HUES64 (cell line): Measurements from ENCODE around the gene FGF22.
"Not testable (repeated sequence)": the region's sequence is repeated elsewhere in the genome, so short reads cannot be mapped to it uniquely, and the experiment has no call there.

Source experiments
- H3K27ac ChIP-seq: 2 replicates; pipeline ENCODE4 v1.7.0; 2013; ENCODE audit warnings: low read depth, low read length, inconsistent platforms
- H3K27me3 ChIP-seq: 2 replicates; pipeline ENCODE4 v1.6.1; 2013; ENCODE audit warnings: mild to moderate bottlenecking, low read length; ENCODE audit not compliant: insufficient read depth
- H3K36me3 ChIP-seq: 2 replicates; pipeline ENCODE4 v1.6.1; 2013; ENCODE audit warnings: mild to moderate bottlenecking, low read length; ENCODE audit not compliant: insufficient read depth
- H3K4me1 ChIP-seq: 2 replicates; pipeline ENCODE4 v1.6.1; 2013; ENCODE audit warnings: mild to moderate bottlenecking, low read length, moderate library complexity; ENCODE audit not compliant: insufficient read depth
- H3K4me3 ChIP-seq: 2 replicates; pipeline ENCODE4 v1.5.1; 2013; ENCODE audit warnings: mild to moderate bottlenecking, low read length, moderate library complexity
- H3K9ac ChIP-seq: 2 replicates; pipeline ENCODE4 v1.6.1; 2013; ENCODE audit warnings: mild to moderate bottlenecking, low read depth, low read length
- H3K9me3 ChIP-seq: 2 replicates; pipeline ENCODE4 v1.6.1; 2013; ENCODE audit warnings: low read depth, low read length; ENCODE audit not compliant: insufficient read depth
- WGBS: fragments of 150-250, 120-280 bp; methylation state at CpG from one replicate; pipeline ENCODE4 v1.1.7; 2013; ENCODE audit warnings: missing lambda C conversion rate; 5-methylcytosine and 5-hydroxymethylcytosine counted together

Gene FGF22

DNA sequence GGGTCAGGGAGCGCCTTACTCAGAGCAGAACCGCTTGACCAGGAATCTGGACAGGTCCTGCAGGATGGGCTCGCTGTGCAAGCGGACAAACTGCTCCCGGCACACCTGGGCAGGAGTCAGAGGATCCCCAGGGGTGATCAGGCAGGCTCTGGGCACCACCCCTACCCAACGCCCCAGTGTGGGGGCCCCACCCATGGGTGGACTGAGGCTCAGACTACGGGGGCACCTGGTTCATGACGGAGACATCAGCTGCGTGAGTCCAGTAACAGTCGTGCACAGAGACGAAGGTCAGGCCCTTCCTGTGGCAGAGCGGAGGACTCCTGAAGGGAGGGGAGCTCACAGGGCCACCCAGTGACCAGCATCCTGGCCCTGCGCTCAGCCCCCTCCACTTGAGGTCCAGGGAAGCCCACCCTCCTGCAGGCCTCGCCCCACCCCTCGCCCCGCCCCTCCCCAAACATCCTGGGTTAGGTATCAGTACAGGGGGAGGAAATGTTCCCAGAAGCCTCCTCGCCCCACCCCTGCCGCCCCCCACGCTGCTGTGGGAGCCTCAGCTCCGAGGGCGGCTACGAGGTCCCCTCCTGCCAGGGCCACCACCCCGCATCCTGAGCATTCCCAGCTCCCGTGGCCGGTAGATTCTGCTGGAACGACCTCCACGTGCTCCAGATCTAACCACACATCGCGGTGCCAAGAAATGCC, 22.0 kb upstream of the FGF22 start:
- Histone ChIP-seq H3K4me1 (no peaks in the 10 kb centered on the region), H3K9ac (no peak overlapping the region), H3K27me3 (no peaks in the 10 kb centered on the region), H3K4me3 (no peak overlapping the region), H3K36me3 (peaks cover 45% of the 10 kb centered on the region), H3K27ac (no peak overlapping the region), H3K9me3 (no peaks in the 10 kb centered on the region)
- 93% methylated on average over 29 of the region's 29 CpGs for WGBS

DNA sequence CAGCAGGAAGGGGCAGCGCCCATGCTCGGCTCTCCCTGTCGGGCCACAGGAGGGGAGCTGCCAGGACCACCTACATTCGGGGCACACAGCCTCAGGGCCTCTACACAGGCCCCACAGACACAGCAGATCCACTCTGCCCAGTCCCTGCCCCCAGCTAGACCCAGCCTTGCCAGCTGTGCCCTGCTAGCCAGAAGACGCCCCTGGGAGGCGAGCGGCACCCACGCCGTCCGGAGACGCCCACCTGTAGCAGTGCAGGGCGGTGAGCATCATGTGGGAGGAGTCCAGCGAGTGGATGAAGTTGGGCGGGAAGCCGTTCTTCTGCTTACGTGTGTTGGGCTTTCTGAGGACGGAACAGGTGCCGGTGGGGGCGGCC, 21.4 kb upstream of the FGF22 start:
- WGBS: 97% methylated on average over 19 of the region's 19 CpGs
- Histone ChIP-seq H3K36me3 (peaks cover 48% of the 10 kb centered on the region), H3K4me3 (no peak overlapping the region)

DNA sequence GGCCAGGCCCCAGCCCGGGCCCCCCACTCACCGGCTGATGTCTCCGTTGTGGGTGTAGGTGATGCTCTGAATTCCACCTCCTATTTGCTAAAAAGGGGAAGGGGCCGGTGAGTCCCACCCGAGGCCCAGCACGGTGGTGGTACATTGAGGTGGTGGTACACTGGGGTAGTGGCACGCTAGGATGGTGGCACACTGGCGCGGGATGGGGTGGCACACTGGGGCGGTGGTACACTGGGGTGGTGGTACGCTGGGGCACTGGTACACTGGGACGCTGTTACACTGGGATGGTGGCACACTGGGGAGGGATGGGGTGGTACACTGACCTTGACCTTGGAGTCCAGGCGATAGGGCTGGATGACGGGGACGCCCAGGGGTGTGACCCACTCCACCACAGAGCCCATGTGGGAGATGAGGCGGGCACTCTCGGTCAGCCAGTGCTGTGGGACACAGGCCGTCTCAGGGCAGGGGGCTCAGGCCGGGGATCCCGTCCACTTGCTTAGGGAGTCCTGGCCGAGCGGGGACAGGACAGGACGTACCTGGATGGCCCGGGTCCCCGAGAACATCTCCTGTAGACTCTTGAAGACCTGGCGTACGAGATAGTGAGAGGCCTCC, 20.9 kb upstream of the FGF22 start:
- no peaks in the 10 kb centered on the region for H3K4me1 ChIP-seq
- no peaks in the 10 kb centered on the region for H3K27me3 ChIP-seq
- peaks cover 53% of the 10 kb centered on the region for H3K36me3 ChIP-seq
- H3K9me3 ChIP-seq: no peaks in the 10 kb centered on the region
- H3K27ac ChIP-seq: no peak overlapping the region
- H3K4me3 ChIP-seq: no peak overlapping the region
- no peak overlapping the region for H3K9ac ChIP-seq
- 96% methylated on average over 27 of the region's 27 CpGs for WGBS

More for the DNA sequence above, 21.4 kb upstream of the FGF22 start:
- H3K4me1 ChIP-seq: no peaks in the 10 kb centered on the region
- H3K9ac ChIP-seq: no peak overlapping the region
- H3K27ac ChIP-seq: no peak overlapping the region
- no peaks in the 10 kb centered on the region for H3K9me3 ChIP-seq
- no peaks in the 10 kb centered on the region for H3K27me3 ChIP-seq

DNA sequence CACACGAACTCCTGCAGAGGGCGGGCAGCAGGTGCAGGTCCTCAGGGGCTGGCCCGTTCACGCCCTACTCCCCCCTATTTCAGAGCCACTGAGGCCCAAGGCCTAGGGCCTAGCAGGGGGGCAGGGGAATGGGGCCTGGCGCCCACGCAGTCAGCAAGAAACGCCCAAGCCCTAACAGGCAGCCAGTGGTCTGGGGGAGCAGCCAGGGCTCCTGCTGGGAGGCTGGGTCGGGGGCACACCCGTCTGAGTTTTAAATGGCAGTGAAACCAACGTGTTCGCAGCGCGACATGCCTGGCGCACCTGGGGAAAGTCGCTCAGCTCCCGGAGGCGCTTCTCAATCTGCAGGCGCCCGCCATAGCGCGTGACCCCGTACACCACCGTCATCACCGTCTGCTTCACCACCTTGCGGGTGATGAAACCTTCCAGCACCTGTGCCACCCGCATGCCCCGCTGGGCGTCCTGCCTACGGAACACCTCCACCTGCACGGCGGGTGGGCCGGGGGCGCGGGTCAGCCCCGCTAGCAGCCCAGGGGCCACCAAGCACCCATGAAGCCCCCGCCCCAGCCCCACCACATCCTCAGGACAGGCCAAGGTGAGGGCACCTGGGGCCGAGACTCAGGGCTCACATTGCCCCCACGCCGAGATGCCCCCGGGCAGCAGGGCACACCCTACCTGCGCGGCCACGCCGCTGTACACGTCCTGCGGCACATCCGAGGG, 20.2 kb upstream of the FGF22 start:
- Histone ChIP-seq H3K9me3 (no peaks in the 10 kb centered on the region), H3K4me3 (no peak overlapping the region), H3K27ac (no peak overlapping the region), H3K27me3 (no peaks in the 10 kb centered on the region), H3K36me3 (peaks cover 56% of the 10 kb centered on the region), H3K9ac (no peak overlapping the region), H3K4me1 (no peaks in the 10 kb centered on the region)
- 96% methylated on average over 47 of the region's 47 CpGs for WGBS

DNA sequence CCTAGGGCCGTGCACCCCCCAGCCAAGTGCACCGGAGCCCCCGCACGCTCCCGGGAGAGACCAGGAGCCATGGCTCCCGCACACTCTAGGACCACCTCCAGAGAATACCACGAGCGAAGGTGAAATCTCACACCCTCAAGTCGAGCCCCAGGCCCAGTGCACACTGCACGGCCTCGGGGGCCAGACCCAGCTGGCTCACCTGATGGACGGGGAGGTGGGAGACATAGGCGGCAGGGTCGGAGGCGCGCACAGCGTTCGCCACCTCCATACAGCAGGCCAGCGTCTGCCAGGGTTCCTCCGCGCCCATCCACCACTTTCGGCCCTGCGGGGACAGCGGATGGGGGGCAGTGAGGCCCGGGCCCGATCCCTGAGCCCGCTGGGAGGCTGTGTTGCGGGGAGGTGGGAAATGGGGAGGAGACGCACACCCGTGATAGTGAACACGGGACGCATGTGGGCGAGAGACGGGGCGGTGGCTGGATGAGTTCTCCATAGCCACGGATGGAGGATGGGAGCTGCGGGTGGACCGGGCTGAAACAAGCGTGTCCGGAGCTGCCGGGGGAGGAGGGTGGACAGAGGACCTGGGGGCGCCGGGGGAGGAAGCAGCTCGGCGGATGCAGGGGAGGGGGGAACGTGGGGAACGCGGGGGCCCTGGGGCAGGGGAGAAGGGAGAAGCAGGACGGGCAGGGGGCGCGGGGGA, 19.4 kb upstream of the FGF22 start:
- Histone ChIP-seq H3K4me3 (no peak overlapping the region), H3K4me1 (no peaks in the 10 kb centered on the region), H3K27me3 (no peaks in the 10 kb centered on the region), H3K9ac (no peak overlapping the region), H3K36me3 (peaks cover 58% of the 10 kb centered on the region), H3K9me3 (no peaks in the 10 kb centered on the region), H3K27ac (no peak overlapping the region)
- 96% methylated on average over 45 of the region's 51 CpGs for whole genome bisulfite sequencing

DNA sequence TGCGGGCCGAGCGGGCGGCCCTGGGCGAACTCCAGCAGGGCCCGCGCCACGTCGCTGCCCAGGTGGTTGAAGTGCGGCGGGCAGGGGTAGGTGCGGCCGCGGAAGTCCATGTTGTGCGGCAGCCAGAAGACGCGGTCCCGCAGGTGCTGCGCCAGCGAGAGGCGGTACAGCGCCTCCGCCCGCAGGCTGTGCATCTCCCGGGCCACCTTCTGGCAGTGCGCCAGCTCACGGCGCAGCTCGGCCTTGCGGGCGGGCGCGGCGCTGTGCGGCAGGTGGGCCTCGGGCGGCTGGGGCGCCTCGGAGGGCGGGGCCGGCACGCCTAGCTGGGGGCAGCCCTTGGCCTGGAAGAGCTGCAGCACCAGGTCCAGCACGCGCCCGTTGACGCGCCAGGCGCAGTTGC, 18.5 kb upstream of the FGF22 start:
- 97% methylated on average over 48 of the region's 48 CpGs for WGBS
- not testable (repeated sequence) for H3K4me3 ChIP-seq, H3K4me1 ChIP-seq, H3K27me3 ChIP-seq, H3K9me3 ChIP-seq, H3K27ac ChIP-seq, H3K9ac ChIP-seq
- peaks cover 65% of the 10 kb centered on the region for H3K36me3 ChIP-seq

DNA sequence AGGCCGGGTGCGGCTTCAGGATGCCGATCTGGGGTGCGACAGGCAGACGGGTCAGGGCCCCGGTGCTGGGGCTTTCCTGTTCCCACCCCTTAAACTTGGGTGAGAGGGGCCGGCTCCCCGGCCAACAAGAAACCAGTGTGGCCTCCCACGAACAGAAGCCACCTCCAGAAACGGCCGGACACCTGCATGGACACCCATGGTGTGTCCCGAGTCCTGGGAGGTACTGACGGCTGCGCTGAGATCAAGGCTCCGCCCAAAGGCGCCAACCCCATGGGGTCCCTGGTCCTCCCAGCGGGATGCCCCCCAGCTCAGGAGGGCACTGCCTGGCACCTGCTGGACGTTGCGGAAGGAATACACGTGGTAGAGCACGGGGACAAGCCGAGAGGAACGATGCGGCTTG, 17.9 kb upstream of the FGF22 start:
- no peaks in the 10 kb centered on the region for H3K4me1 ChIP-seq
- H3K36me3 ChIP-seq: peaks cover 65% of the 10 kb centered on the region
- H3K4me3 ChIP-seq: no peak overlapping the region
- no peaks in the 10 kb centered on the region for H3K9me3 ChIP-seq
- 97% methylated on average over 24 of the region's 24 CpGs for WGBS
- no peak overlapping the region for H3K27ac ChIP-seq
- H3K27me3 ChIP-seq: no peaks in the 10 kb centered on the region
- H3K9ac ChIP-seq: no peak overlapping the region

DNA sequence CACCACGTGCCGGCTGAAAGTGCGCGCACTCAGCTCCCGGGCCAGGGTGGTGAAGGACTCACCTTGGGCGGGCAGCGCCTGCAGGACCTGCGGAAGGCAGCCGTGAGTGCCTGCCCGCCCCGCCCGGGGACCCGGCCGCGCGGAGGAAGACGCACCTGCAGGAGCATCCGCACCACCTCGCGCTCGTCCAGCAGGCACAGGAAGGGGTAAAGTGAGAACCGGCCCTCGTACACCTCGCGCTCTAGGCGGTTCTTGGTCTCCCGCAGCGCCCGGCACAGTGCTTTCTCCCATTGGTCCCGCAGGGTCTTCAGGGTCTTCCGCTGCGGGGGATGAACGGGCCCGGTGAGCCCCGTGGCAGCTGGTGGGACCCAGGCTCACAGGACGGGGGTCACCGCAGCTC, 17.0 kb upstream of the FGF22 start:
- no peak overlapping the region for H3K4me3 ChIP-seq
- no peaks in the 10 kb centered on the region for H3K27me3 ChIP-seq
- 96% methylated on average over 37 of the region's 37 CpGs for WGBS
- H3K9ac ChIP-seq: no peak overlapping the region
- H3K36me3 ChIP-seq: peaks cover 62% of the 10 kb centered on the region
- no peak overlapping the region for H3K27ac ChIP-seq
- no peaks in the 10 kb centered on the region for H3K9me3 ChIP-seq
- no peaks in the 10 kb centered on the region for H3K4me1 ChIP-seq

DNA sequence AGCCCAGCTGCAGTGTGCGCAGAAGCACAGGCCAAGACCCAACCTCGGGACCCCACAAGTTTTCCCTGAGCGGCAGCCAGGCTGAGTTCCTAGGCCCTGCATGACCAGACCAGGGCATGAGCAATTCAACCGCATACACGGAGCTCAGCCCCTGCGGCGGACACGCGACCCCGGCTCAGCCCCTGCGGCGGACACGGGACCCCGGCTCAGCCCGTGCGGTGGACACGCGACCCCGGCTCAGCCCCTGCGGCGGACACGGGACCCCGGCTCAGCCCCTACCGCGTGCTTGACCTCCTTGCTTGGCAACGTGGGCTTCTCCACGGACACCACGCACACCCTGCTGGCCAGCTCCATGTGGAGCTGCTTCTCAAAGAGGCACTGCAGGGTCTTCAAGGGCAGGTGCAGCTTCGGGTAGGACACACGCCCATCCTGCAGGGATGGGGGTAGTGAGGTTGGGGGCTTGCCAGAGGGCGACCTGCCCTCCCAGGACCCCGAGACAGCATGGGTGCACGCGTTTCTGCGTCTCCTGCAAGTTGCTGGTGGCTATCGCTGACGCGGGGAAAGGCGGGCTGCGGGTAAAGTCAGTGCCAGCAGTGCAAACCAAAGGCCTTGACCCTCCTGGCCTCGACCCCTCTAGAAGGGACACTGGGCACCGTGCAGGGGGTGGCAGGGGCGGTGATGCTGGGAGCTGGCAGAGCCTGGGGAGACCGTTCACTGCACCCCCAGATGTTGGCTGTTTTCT, 16.3 kb upstream of the FGF22 start:
- H3K9ac ChIP-seq: no peak overlapping the region
- H3K36me3 ChIP-seq: peaks cover 63% of the 10 kb centered on the region
- H3K9me3 ChIP-seq: no peaks in the 10 kb centered on the region
- H3K27me3 ChIP-seq: no peaks in the 10 kb centered on the region
- H3K4me3 ChIP-seq: no peak overlapping the region
- no peaks in the 10 kb centered on the region for H3K4me1 ChIP-seq
- 94% methylated on average over 43 of the region's 44 CpGs for WGBS
- H3K27ac ChIP-seq: no peak overlapping the region

DNA sequence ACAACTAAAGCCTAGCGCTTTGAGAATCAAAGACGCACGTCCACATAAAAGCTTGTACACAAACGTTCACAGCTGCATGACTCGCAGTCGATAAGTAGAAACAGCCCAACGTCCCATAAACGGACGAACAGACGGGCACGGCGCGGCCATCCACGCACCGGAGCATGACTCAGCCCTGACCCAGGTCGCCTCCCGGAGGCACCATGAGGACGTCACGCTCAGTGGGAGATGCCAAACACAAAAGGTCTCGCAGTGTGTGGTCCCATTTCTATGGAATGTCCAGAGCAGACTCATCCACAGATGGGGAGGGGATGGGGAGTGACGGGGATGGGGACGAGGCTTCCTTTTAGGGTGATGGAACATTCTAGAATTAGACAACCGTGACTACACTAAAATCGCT, 15.7 kb upstream of the FGF22 start:
- Histone ChIP-seq H3K4me1 (no peaks in the 10 kb centered on the region), H3K27ac (0 out of 2 replicates have a peak overlapping the region, but pooled peaks have one; percentile 35), H3K27me3 (no peaks in the 10 kb centered on the region), H3K9ac (0 out of 2 replicates have a peak overlapping the region, but pooled peaks have one; percentile 40), H3K9me3 (no peaks in the 10 kb centered on the region), H3K36me3 (peaks cover 64% of the 10 kb centered on the region), H3K4me3 (no peak overlapping the region)
- 92% methylated on average over 24 of the region's 24 CpGs for WGBS
